Transverse colon (tissue), 4 donors: ENCODE measurements around the gene RPL10. TPM values are rescaled to one million over a fixed set of nuclear protein-coding genes. Genes with fewer than 3 reads are reported as not detected.

ENCODE experiments used
- DNase-seq: peaks from one replicate; pipeline ENCODE4 v3.0.0-alpha.2; 2019
- H3K27ac ChIP-seq, 4 donors: fragments of 200-600 bp; sonication (generic); 2 replicates each; pipeline ENCODE4 v1.5.1; 2016 to 2018; ENCODE audit warnings: inconsistent platforms in 4 of 4
- H3K27me3 ChIP-seq: fragments of 200-600 bp; sonication (generic); 2 replicates; pipeline ENCODE4 v1.5.1; 2017; ENCODE audit warnings: inconsistent platforms
- H3K36me3 ChIP-seq, 4 donors: fragments of 200-600 bp; sonication (generic); 2 replicates each; pipeline ENCODE4 v1.5.1; 2017 to 2019; ENCODE audit warnings: inconsistent platforms in 4 of 4
- H3K4me1 ChIP-seq, 4 donors: fragments of 200-600 bp; sonication (generic); 2 replicates each; pipeline ENCODE4 v1.5.1; 2017 to 2020; ENCODE audit warnings: inconsistent platforms in 4 of 4
- H3K4me3 ChIP-seq, 4 donors: fragments of 200-600 bp; sonication (generic); 1 replicate in 1 of 4; 2 replicates in 3 of 4; pipeline versions ENCODE4 v1.5.1 to v1.6.1; 2017 to 2019; ENCODE audit warnings: inconsistent platforms in 4 of 4
- H3K9me3 ChIP-seq, 2 donors: fragments of 200-600 bp; sonication (generic); 2 replicates each; pipeline ENCODE4 v1.5.1; 2017 to 2019; ENCODE audit warnings: inconsistent platforms in 2 of 2
- CTCF ChIP-seq, 5 experiments: fragments of 200-600 bp in 3 of 5; fragments of 450-650 bp in 2 of 5; sonication (generic) in 3 of 5; IDR thresholded peaks; 1 replicate in 2 of 5; 2 replicates in 3 of 5; pipeline ENCODE4 v1.5.1; 2016 to 2017; ENCODE audit warnings: antibody characterized with exemption in 5 of 5, inconsistent platforms in 3 of 5, mild to moderate bottlenecking in 2 of 5, moderate library complexity in 1 of 5
- EP300 ChIP-seq: sonication (generic); formaldehyde crosslinking; IDR thresholded peaks from one replicate; pipeline ENCODE4 v1.6.1; 2017; ENCODE audit warnings: antibody characterized with exemption, low read depth
- POLR2A ChIP-seq: fragments of 450-650 bp; IDR thresholded peaks from one replicate; pipeline ENCODE4 v1.6.1; 2016; ENCODE audit warnings: antibody characterized with exemption, mild to moderate bottlenecking, moderate library complexity
- POLR2AphosphoS5 ChIP-seq, 3 donors: sonication (generic); formaldehyde crosslinking; IDR thresholded peaks; one replicate each; pipeline ENCODE4 v1.6.1; 2016; ENCODE audit warnings: antibody characterized with exemption in 3 of 3
- WGBS, 2 donors: methylation state at CpG; one replicate each; pipeline ENCODE4 v1.1.5; 2018; ENCODE audit warnings: low coverage in 1 of 2; 5-methylcytosine and 5-hydroxymethylcytosine counted together
- in situ Hi-C, 4 donors: fragments of 200-750 bp; cut with MboI; loops; one replicate each; pipeline versions ENCODE4 v1.15.0 to v1.15.1; 2017; ENCODE audit warnings: low sequenced_read_pairs in 3 of 4, low pct_ligation_motif_present in 1 of 4, low pct_unique_long_range_greater_than_20kb in 1 of 4
- intact Hi-C: fragments of 100-400 bp; cut with DNase I; formaldehyde crosslinking; loops from one replicate; pipeline ENCODE4 v1.15.1; 2023; ENCODE audit warnings: low total_unique reads
- total RNA-seq, 4 donors: library from RNA; depleted of rRNA; stranded (reverse); fragments of >200 nt; gene quantifications; one replicate each; pipeline ENCODE4 v1.1.0, GENCODE V29; 2016

RPL10 gene
- total RNA-seq, 4 donors from 2014 or later: 1,352 to 4,861 (median 3,415) TPM

DNA sequence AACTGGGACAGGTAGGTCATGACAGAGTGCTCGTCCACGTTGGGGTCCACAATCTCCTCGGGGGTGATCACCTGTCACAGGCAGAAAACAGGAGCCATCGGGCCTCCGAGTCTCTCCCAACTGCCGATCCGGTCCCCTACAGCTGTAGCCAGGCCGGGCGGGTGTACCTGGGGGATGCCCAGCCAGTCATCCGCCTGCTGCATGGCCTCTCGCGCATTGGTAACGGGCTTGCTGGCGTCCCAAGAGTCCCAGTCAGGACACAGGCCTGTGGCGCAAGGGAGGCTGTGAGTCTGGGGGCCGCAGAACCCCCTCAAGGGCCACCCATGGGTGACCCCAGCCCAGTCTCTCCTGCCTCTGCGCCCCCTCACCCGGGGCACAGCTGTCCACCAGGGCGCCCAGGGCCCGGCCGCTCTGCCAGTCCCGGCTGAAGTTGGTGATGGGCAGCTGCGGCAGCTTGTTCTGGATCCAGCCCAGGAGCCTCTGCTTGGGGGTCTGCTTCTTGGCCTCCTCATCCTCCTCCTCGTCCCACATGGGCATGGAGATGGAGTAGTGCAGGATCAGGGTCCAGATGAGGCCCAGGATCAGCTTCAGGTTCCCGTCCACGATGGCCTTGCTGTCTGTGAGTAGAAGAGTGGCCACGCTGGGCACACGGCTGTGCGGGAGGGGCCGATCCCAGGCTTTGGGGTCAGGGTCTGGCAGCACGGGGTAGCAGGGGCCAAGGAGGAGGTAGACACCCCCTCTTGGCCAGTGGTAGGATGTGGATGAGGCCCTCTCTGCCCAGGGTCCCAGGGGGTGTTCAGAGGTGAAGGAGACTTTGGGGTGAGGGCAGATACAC, 30.5 kb upstream of the RPL10 start:
- peak overlapping the region in 2 of 4 donors; percentile 35 to 63 for H3K4me3 ChIP-seq
- H3K27ac ChIP-seq: peak overlapping the region; percentile 95 to 99 (median 97)
- no peaks in the 10 kb centered on the region for H3K36me3 ChIP-seq
- in situ Hi-C loops: no loop called here
- 84% methylated on average over 31 of the region's 31 CpGs; no CpG with 5 or more reads in 1 of the 2 donors for WGBS, 2 donors
- no peak for DNase-seq
- TF ChIP-seq POLR2A: no peak
- TF ChIP-seq POLR2AphosphoS5 (IDR thresholded peaks at IDR 0.05): peak in 1 of 3 donors; percentile 5
- TF ChIP-seq CTCF (IDR thresholded peaks at IDR 0.05): no peak
- no peak for TF ChIP-seq EP300
- peaks cover 0 to 31% (median 7%) of the 10 kb centered on the region in 4 donors for H3K4me1 ChIP-seq
- H3K9me3 ChIP-seq: no peaks in the 10 kb centered on the region
- peaks cover 14% of the 10 kb centered on the region for H3K27me3 ChIP-seq
- intact Hi-C loops: no loop called here

- TF ChIP-seq POLR2A: no peak
- TF ChIP-seq POLR2AphosphoS5 (IDR thresholded peaks at IDR 0.05): peak in 2 of 3 donors; percentile 17 to 36
- WGBS, 2 donors: 42% methylated on average over 14 of the region's 16 CpGs; no CpG with 5 or more reads in 1 of the 2 donors
- Histone ChIP-seq H3K4me1 (peaks cover 0 to 40% (median 9%) of the 10 kb centered on the region in 4 donors), H3K4me3 (peak overlapping the region; percentile 28 to 63 (median 42)), H3K27me3 (peaks cover 14% of the 10 kb centered on the region), H3K9me3 (no peaks in the 10 kb centered on the region), H3K27ac (peak overlapping the region; percentile 95 to 99 (median 97)), H3K36me3 (no peaks in the 10 kb centered on the region)
- peak; percentile 75 for DNase-seq
- intact Hi-C loops: no loop called here
- in situ Hi-C loops: no loop called here
Measured at GRCh38 chrX:154368630-154369448, 29.3 kb upstream of the RPL10 start.

- Histone ChIP-seq H3K9me3 (no peaks in the 10 kb centered on the region), H3K4me1 (peaks cover 0 to 45% (median 10%) of the 10 kb centered on the region in 4 donors), H3K4me3 (peak overlapping the region; percentile 48 to 64 (median 56)), H3K27ac (peak overlapping the region; percentile 95 to 99 (median 97)), H3K27me3 (peaks cover 14% of the 10 kb centered on the region), H3K36me3 (no peaks in the 10 kb centered on the region)
- peak; percentile 64 for DNase-seq
- WGBS, 2 donors: 48% methylated on average over 12 of the region's 13 CpGs; no CpG with 5 or more reads in 1 of the 2 donors
- in situ Hi-C loops (no loop called here), intact Hi-C loops (no loop called here)
- TF ChIP-seq CTCF (IDR thresholded peaks at IDR 0.05): no peak
- peak; percentile 46 to 64 (median 54) for TF ChIP-seq POLR2AphosphoS5 (IDR thresholded peaks at IDR 0.05)
- no peak for TF ChIP-seq POLR2A
- TF ChIP-seq EP300: no peak
Measured at GRCh38 chrX:154369449-154370299, 28.5 kb upstream of the RPL10 start.

GRCh38 chrX:154370300-154371016, 27.7 kb upstream of the RPL10 start:
- H3K36me3 ChIP-seq: no peaks in the 10 kb centered on the region
- intact Hi-C loops (no loop called here), in situ Hi-C loops (no loop called here)
- DNase-seq: no peak
- no peaks in the 10 kb centered on the region for H3K9me3 ChIP-seq
- 66% methylated on average over 32 of the region's 63 CpGs; no CpG with 5 or more reads in 1 of the 2 donors for WGBS, 2 donors
- H3K27me3 ChIP-seq: peaks cover 14% of the 10 kb centered on the region
- TF ChIP-seq POLR2AphosphoS5 (IDR thresholded peaks at IDR 0.05) (no peak), CTCF (IDR thresholded peaks at IDR 0.05) (no peak), EP300 (no peak), POLR2A (no peak)
- peaks cover 0 to 45% (median 12%) of the 10 kb centered on the region in 4 donors for H3K4me1 ChIP-seq
- peak overlapping the region; percentile 95 to 99 (median 97) for H3K27ac ChIP-seq
- peak overlapping the region; percentile 48 to 64 (median 56) for H3K4me3 ChIP-seq
